GM04503 (cell line): ENCODE results near the gene OLFML1.

Experiments
- DNase-seq: peaks from one replicate; pipeline ENCODE4 v3.0.0-alpha.2; 2012; ENCODE audit warnings: low read depth

The OLFML1 gene

DNA sequence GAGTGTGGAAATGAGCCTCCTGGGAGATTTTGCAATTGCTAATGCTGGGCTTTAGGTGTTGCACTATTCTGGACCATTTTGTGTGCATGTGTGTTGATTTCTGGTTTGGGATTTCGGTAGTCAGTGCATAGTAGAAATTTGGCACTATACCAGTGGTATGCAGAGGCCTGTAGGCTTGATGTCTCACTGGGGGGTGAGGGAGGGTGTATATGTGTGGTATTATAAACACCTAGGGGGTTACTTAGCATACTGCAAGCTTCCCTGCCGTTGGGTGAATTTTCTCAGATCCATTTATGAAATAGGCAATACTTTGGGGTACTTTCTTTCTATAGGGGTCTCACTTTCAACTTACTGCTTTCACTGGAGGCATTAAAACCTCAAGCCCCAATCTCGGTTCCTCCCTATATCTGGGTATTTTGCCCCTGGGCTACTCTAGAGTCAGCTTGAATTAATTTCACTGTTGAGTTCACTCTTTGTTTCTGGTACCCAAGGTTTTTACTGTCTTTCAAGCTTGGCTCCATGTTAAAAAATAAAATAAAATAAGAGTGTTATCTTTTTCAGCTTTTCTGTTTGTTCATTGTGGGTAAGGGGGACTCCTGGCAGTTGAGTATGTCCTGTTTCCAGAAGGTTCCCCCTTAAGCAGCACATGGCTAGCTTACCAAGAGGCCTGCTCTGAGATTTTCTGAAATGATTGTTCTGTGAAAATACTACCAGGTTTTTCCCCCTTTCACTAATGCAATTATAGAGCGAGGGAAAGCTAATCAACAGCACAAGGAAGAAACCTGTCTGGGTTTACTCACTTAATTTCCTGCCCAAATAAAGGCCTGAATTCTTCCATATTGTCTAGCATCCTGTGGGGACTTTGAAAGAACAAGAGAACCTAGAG is 74.3 kb downstream of the OLFML1 start:
- DNase-seq: no peak
